NCI-H1436 (cell line): ENCODE results near the gene SSUH2.
A peak's percentile ranks its signal among the peaks of the same experiment; 100 is the strongest.
"Not testable (repeated sequence)": the region's sequence is repeated elsewhere in the genome, so short reads cannot be mapped to it uniquely, and the experiment has no call there.

Experiments used
- DNase-seq: peaks from one replicate; lab custom pipeline; 2025; lab: John Stamatoyannopoulos, UW

SSUH2 gene

GRCh38 chr3:8644748-8645390 lies at the start of gene SSUH2:
TSS of gene SSUH2 (minus strand) at chr3:8644798. CDS start at chr3:8644758, 40 bp downstream.
- no peak for DNase-seq

- not testable (repeated sequence) for DNase-seq
Measured at GRCh38 chr3:8691295-8691694, 46.7 kb upstream of the SSUH2 start.

- DNase-seq: not testable (repeated sequence)
Measured at GRCh38 chr3:8684992-8685391, 40.4 kb upstream of the SSUH2 start.

- DNase-seq: not testable (repeated sequence)
Measured at GRCh38 chr3:8682850-8683574, 38.4 kb upstream of the SSUH2 start.

GRCh38 chr3:8681881-8682538 lies 37.4 kb upstream of the SSUH2 start:
- not testable (repeated sequence) for DNase-seq

GRCh38 chr3:8681349-8681748 lies 36.8 kb upstream of the SSUH2 start:
- DNase-seq: no peak

- DNase-seq: not testable (repeated sequence)
Measured at GRCh38 chr3:8679817-8680553, 35.4 kb upstream of the SSUH2 start.

- no peak for DNase-seq
Measured at GRCh38 chr3:8678751-8679150, 34.2 kb upstream of the SSUH2 start.

GRCh38 chr3:8677258-8677657 lies 32.7 kb upstream of the SSUH2 start:
- DNase-seq: not testable (repeated sequence)

- DNase-seq: not testable (repeated sequence)
Measured at GRCh38 chr3:8675591-8675990, 31.0 kb upstream of the SSUH2 start.

GRCh38 chr3:8673083-8673737 lies 28.6 kb upstream of the SSUH2 start:
- DNase-seq: no peak

GRCh38 chr3:8669019-8669418 lies 24.4 kb upstream of the SSUH2 start:
- no peak for DNase-seq

GRCh38 chr3:8668216-8668615 lies 23.6 kb upstream of the SSUH2 start:
- DNase-seq: no peak

GRCh38 chr3:8667463-8668091 lies 23.0 kb upstream of the SSUH2 start:
- DNase-seq: no peak

GRCh38 chr3:8665407-8665896 lies 20.9 kb upstream of the SSUH2 start:
- DNase-seq: no peak

GRCh38 chr3:8663177-8664061 lies 18.8 kb upstream of the SSUH2 start:
- peak; percentile 3 for DNase-seq

GRCh38 chr3:8662594-8662993 lies 18.0 kb upstream of the SSUH2 start:
- no peak for DNase-seq

- no peak for DNase-seq
Measured at GRCh38 chr3:8660175-8661118, 15.8 kb upstream of the SSUH2 start.

- no peak for DNase-seq
Measured at GRCh38 chr3:8659242-8659641, 14.6 kb upstream of the SSUH2 start.
